Skeletal muscle tissue (tissue), 4 donors: Measurements from ENCODE around the gene ZNF441. TPM values are rescaled to one million over a fixed set of nuclear protein-coding genes. Genes with fewer than 3 reads are reported as not detected.

Source experiments
- H3K27ac ChIP-seq: one replicate; pipeline ENCODE4 v1.7.0; 2013; ENCODE audit warnings: mild to moderate bottlenecking, low read depth, low read length, inconsistent platforms
- H3K27me3 ChIP-seq, 3 donors: one replicate each; pipeline ENCODE4 v1.7.0; 2013; ENCODE audit warnings: low read length in 3 of 3; ENCODE audit not compliant: control insufficient read depth in 3 of 3, insufficient read depth in 3 of 3
- H3K36me3 ChIP-seq, 3 donors: one replicate each; pipeline ENCODE4 v1.7.0; 2013; ENCODE audit warnings: low read length in 3 of 3; ENCODE audit not compliant: control insufficient read depth in 3 of 3, insufficient read depth in 3 of 3
- H3K4me1 ChIP-seq, 3 donors: one replicate each; pipeline ENCODE4 v1.7.0; 2013; ENCODE audit warnings: low read length in 3 of 3, mild to moderate bottlenecking in 3 of 3; ENCODE audit not compliant: control insufficient read depth in 3 of 3, insufficient read depth in 3 of 3
- H3K4me3 ChIP-seq, 3 donors: one replicate each; pipeline ENCODE4 v1.7.0; 2013; ENCODE audit warnings: low read length in 3 of 3
- H3K9ac ChIP-seq, 3 donors: one replicate each; pipeline ENCODE4 v1.7.0; 2013; ENCODE audit warnings: low read length in 3 of 3, mild to moderate bottlenecking in 3 of 3, moderate library complexity in 2 of 3, low read depth in 1 of 3
- H3K9me3 ChIP-seq, 3 donors: one replicate each; pipeline ENCODE4 v1.7.0; 2013; ENCODE audit warnings: low read length in 3 of 3; ENCODE audit not compliant: control insufficient read depth in 3 of 3
- total RNA-seq: library from RNA; depleted of rRNA; stranded (reverse); fragments of >200 nt; gene quantifications from one replicate; pipeline ENCODE4 v1.2.3, GENCODE V29; 2014
- donor health status: Osteomylitis.

ZNF441 gene
- total RNA-seq, 1 donor from 2014 or later, result 5.2 TPM

DNA sequence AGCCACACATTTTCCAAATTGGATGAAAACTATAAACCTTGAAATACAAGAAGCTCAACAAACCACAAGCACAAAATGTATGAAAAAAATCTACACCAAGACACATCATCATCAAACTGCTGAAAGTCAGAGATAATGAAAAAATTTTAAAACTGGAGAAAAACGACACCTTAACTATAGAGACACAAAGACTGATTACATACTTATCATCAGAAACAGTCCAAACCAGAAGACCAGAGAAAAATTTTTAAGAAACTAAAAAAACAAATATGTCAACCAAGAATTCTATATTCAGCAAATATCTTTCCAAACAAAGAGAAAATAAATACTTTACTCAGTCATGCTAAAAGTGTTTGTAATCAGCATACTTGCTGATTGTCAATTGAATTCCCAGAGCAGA lies 19.5 kb upstream of the ZNF441 start:
- Histone ChIP-seq H3K4me3 (no peak overlapping the region), H3K27me3 (no peaks in the 10 kb centered on the region), H3K27ac (no peak overlapping the region), H3K9me3 (peaks cover 0 to 3% (median 0%) of the 10 kb centered on the region in 3 donors), H3K4me1 (no peaks in the 10 kb centered on the region), H3K9ac (no peak overlapping the region), H3K36me3 (no peaks in the 10 kb centered on the region)

DNA sequence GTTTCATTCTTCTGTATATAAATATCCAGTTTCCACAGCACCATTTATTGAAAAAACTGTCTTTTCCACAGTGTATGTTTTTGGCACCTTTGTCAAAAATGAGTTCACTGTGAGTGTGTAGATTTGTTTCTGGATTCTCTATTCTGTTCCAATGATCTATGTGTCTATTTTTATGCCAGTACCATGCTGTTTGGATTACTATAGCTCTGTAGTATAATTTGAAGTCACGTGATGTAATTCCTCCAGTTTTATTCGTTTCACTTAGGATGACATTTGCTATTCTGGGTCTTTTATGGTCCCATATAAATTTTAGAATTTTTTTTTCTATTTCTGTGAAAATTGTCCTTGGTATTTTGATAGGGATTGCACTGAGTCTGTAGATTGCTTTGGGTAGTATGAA lies 17.0 kb upstream of the ZNF441 start:
- H3K27ac ChIP-seq, result no peak overlapping the region
- H3K4me1 ChIP-seq, result no peaks in the 10 kb centered on the region
- H3K9me3 ChIP-seq, result peaks cover 0 to 3% (median 3%) of the 10 kb centered on the region in 3 donors
- no peak overlapping the region for H3K4me3 ChIP-seq
- no peaks in the 10 kb centered on the region for H3K27me3 ChIP-seq
- H3K9ac ChIP-seq, result no peak overlapping the region
- H3K36me3 ChIP-seq, result no peaks in the 10 kb centered on the region

DNA sequence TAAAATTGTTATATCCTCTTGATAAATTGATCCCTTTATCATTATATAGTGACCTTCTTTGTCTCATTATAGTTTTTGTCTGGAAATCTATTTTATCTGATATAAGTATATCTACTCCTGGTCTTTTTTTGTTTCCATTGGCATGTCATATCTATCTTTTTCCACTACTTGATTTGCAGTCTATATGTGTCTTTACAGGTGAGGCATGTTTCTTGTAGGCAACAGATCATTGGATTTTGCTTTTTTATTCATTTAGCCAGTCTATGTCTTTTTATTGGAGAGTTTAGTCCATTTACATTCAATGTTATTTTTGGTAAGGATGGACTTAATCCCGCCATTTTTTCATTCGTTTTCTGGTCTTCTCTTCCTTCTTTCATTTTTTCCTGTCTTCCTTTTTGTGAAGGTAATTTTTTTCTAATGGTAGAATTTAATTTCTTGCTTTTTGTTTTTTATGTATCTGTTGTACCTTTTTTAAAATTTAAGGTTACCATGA lies 14.5 kb upstream of the ZNF441 start:
- Histone ChIP-seq H3K4me3 (no peak overlapping the region), H3K9ac (no peak overlapping the region), H3K9me3 (peaks cover 0 to 14% (median 0%) of the 10 kb centered on the region in 3 donors), H3K27ac (no peak overlapping the region), H3K4me1 (no peaks in the 10 kb centered on the region), H3K27me3 (no peaks in the 10 kb centered on the region), H3K36me3 (no peaks in the 10 kb centered on the region)

DNA sequence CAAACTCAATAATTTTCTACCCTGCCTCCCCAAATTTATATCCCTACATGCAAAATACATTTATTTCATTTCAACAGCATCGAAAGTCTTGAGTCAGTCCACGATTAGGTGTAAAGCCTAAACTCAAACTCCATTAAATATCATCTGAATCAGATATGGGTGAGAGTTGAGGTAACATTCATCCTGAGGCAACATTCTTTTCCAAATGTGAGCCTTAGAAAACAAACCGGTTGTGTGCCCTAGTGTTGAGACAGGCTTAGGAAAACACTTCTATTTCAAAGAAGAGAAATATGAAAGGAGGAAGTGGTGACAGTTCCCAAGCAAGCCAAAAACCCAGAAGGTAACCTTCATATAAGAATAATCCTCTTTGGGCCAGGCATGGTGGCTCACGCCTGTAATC lies 12.1 kb upstream of the ZNF441 start:
- Histone ChIP-seq H3K36me3 (no peaks in the 10 kb centered on the region), H3K4me1 (no peaks in the 10 kb centered on the region), H3K9ac (no peak overlapping the region), H3K9me3 (peaks cover 0 to 16% (median 0%) of the 10 kb centered on the region in 3 donors), H3K27me3 (no peaks in the 10 kb centered on the region), H3K4me3 (no peak overlapping the region), H3K27ac (no peak overlapping the region)

DNA sequence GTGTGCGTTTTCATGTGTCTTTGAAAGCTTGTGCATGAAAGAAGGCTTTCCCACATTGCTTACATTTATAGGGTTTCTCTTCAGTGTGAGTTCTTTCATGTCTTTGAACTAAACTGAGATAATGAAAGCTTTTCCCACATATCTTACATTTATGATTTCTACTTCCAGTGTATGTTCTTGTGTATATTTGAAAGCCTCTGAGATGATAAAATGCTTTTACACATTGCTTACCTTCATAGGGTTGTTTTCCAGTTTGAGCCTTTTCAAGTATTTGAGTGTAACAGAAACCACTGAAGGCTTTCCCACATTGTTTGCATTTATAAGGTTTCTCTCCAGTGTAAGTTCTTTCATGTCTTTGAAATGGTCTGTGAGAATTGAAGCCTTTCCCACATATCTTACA lies 9.8 kb upstream of the ZNF441 start:
- Histone ChIP-seq H3K9ac (no peak overlapping the region), H3K4me1 (no peaks in the 10 kb centered on the region), H3K27me3 (no peaks in the 10 kb centered on the region), H3K36me3 (no peaks in the 10 kb centered on the region), H3K4me3 (no peak overlapping the region), H3K9me3 (peaks cover 0 to 16% (median 0%) of the 10 kb centered on the region in 3 donors), H3K27ac (no peak overlapping the region)

DNA sequence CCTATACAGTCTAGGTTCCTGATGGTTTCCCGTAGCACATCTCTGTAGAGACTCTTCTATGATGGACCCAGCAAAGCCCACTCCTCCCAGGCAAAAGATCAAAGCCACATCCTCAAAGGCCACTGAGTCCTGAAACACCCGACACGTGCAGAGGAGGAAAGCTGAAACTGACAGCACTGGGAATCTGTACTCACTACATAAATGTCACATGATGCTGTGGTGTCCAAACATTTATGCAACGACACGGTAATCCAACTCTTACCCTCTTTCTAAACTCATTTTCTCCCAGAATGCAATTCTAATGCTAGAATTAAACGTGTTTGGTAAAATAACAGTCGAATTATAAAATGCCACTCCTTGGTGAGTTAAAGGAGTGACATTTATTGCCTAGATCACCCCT lies 7.0 kb upstream of the ZNF441 start:
- H3K36me3 ChIP-seq, result no peaks in the 10 kb centered on the region
- no peak overlapping the region for H3K27ac ChIP-seq
- no peaks in the 10 kb centered on the region for H3K4me1 ChIP-seq
- no peaks in the 10 kb centered on the region for H3K27me3 ChIP-seq
- H3K9me3 ChIP-seq, result peaks cover 0 to 13% (median 0%) of the 10 kb centered on the region in 3 donors
- H3K9ac ChIP-seq, result no peak overlapping the region
- no peak overlapping the region for H3K4me3 ChIP-seq

DNA sequence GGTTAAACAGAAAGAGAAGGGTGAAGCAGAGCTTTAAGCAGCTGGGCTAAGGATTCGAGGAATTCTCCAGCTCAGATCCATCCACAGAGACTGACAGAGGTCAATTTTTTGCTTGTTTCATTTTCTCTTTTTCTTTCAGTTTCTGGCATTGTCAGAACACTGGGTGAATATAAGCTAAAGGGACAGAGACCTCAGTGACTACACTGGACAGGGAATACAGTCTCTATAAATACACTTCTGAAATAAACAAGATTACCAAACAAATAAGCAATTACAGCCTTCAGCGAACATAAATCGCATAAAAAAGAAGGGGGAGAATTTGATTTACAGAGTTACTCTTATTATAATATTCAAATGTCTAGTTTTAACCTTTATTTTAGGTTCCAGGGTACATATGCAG lies 3.7 kb upstream of the ZNF441 start:
- peaks cover 8 to 13% (median 8%) of the 10 kb centered on the region in 3 donors for H3K4me1 ChIP-seq
- no peak overlapping the region for H3K27ac ChIP-seq
- no peak overlapping the region for H3K4me3 ChIP-seq
- H3K9me3 ChIP-seq, result no peaks in the 10 kb centered on the region
- H3K27me3 ChIP-seq, result no peaks in the 10 kb centered on the region
- no peak overlapping the region for H3K9ac ChIP-seq
- H3K36me3 ChIP-seq, result no peaks in the 10 kb centered on the region

DNA sequence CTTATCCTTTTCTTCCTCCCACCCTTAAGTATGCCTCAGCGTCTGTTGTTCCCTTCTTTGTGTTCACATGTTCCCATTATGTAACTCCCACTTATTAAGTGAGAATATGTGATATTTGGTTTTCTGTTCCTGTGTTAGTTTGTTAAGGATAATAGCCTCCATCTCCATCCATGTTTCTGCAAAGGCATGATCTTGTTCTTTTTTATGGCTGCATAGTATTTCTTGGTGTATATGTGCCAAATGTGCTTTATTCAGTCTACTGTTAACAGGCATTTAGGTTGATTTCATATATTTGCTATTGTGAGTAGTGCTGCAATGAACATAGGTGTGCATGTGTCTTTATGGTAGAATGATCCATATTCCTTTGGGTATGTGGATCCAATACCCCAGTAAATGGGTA lies 3.2 kb upstream of the ZNF441 start:
- H3K4me1 ChIP-seq, result peaks cover 12 to 17% (median 12%) of the 10 kb centered on the region in 3 donors
- no peak overlapping the region for H3K27ac ChIP-seq
- no peak overlapping the region for H3K9ac ChIP-seq
- H3K9me3 ChIP-seq, result no peaks in the 10 kb centered on the region
- H3K27me3 ChIP-seq, result no peaks in the 10 kb centered on the region
- no peaks in the 10 kb centered on the region for H3K36me3 ChIP-seq
- no peak overlapping the region for H3K4me3 ChIP-seq

DNA sequence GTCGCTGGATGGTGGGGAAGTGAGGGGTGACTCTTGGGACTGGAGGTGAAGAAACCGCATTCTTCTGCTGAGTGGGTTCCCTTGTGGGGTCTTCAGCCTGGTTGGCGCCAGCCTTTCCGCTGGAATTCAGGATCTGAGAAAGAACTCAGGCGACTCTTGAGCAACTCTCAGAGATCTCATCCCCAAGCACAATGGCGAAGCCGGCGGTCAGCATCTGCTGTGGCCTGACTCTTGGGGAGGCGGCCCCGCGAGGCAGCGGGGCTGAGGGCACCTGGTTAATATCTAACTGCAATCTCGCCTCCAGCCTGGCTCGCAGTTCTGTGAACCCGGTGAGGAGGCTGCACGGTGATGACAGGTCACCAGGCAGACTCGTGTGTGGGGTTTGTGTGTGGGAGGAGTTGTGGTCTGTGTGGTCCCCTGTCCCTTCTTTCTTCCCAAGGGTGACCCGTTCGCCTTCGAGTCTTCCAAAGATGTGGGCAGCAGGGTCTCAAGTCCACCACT lies 883 bp downstream of the ZNF441 start:
- Histone ChIP-seq H3K27ac (peak overlapping the region; percentile 93), H3K9me3 (no peaks in the 10 kb centered on the region), H3K27me3 (no peaks in the 10 kb centered on the region), H3K4me3 (peak overlapping the region; percentile 82 to 90 (median 86)), H3K9ac (peak overlapping the region; percentile 89 to 97 (median 90)), H3K4me1 (peaks cover 12 to 20% (median 12%) of the 10 kb centered on the region in 3 donors), H3K36me3 (peaks cover 0 to 3% (median 0%) of the 10 kb centered on the region in 3 donors)

DNA sequence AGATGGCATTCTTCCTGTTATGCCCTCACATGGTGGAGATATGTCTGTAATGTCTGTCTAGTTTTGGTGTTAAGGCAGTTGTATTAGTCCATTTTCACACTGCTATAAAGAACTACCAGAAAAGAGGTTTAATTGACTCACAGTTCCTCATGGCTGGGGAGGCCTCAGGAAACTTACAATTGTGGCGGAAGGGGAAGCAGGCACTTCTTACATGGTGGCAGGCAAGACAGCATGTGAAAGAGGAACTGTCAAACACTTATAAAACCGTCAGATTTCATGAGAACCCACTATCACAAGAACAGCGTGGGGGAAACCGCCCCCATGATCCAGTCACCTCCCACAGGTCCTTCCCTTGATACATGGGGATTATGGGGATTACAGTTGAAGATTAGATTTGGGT lies 3.2 kb downstream of the ZNF441 start:
- Histone ChIP-seq H3K27me3 (no peaks in the 10 kb centered on the region), H3K9me3 (peaks cover 0 to 8% (median 0%) of the 10 kb centered on the region in 3 donors), H3K27ac (no peak overlapping the region), H3K36me3 (peaks cover 0 to 3% (median 0%) of the 10 kb centered on the region in 3 donors), H3K4me1 (peaks cover 12 to 20% (median 12%) of the 10 kb centered on the region in 3 donors), H3K4me3 (no peak overlapping the region), H3K9ac (no peak overlapping the region)
